Spleen (tissue), 7 donors: ENCODE results near the gene AGO4.

Experiments
- CTCF ChIP-seq, 11 experiments: fragments of 200-600 bp in 7 of 11; fragments of 450-650 bp in 4 of 11; sonication (generic) in 4 of 11; IDR thresholded peaks in 8 of 11; conservative IDR thresholded peaks in 3 of 11; 1 replicate in 7 of 11; 2 replicates in 4 of 11; pipeline versions ENCODE4 v1.4.0 to v1.8.0; 2016 to 2021; ENCODE audit warnings: antibody characterized with exemption in 11 of 11, inconsistent platforms in 4 of 11, mild to moderate bottlenecking in 1 of 11
- POLR2A ChIP-seq, 3 donors: fragments of 450-650 bp; IDR thresholded peaks; one replicate each; pipeline ENCODE4 v1.5.1; 2017; ENCODE audit warnings: antibody characterized with exemption in 3 of 3, mild to moderate bottlenecking in 1 of 3
- donor health status: DM: no; HTN: no; CAD: no; lungs with moderate emphysema.
- donor health status: DM: no; HTN: no; CAD: no.
- donor health status: DM: no; HTN: no; CAD: no.

- no peak for TF ChIP-seq POLR2A (IDR thresholded peaks at IDR 0.05)
- TF ChIP-seq CTCF (IDR thresholded peaks at IDR 0.05 in 8 of 11, conservative IDR thresholded peaks at IDR 0.05 in 3 of 11) = no peak
Observed at GRCh38 chr1:35809114-35810095, 1.6 kb downstream of the AGO4 start.
